Measurements from ENCODE around the gene WDR18.

DNA sequence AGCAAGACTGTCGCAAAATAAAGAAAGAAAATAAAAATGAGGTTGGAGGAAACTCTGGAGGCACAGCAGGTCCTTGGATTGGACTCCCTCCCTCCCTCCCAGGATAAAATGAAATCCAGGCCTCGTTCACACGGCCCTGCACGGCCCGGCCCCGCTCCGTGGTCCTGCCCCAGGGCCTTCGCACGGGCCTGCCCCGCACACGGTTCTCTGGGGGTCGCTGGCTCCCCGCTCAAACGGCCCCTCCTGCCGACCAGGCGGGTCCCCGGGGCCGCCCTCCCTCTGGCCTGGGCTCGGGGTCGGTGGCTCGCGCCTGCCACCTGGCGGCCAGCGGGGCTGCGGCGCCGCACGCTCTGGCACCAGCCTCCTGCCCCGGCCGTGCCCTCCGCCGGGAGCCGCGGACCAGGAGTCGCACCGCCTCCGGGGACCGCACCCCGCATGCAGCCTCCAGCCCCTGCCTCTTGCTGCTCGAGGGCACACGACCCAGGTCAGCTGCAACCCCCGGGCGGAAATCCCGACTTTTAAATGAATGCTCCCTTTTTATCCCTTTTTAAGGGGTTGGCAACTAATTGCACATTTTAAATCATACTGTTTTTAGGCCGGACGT is 1.5 kb upstream of the WDR18 start:
- TF ChIP-seq POLR2AphosphoS5 (IDR thresholded peaks at IDR 0.05; ENCODE audit: low read depth, low read length) (no peak), SIN3A (IDR thresholded peaks at IDR 0.05; ENCODE audit: borderline replicate concordance, insufficient read depth, low read length) (no peak), TAF1 (IDR thresholded peaks at IDR 0.05; ENCODE audit: borderline replicate concordance, insufficient read depth, low read length) (no peak)
- TF ChIP-seq, protein P1, sequence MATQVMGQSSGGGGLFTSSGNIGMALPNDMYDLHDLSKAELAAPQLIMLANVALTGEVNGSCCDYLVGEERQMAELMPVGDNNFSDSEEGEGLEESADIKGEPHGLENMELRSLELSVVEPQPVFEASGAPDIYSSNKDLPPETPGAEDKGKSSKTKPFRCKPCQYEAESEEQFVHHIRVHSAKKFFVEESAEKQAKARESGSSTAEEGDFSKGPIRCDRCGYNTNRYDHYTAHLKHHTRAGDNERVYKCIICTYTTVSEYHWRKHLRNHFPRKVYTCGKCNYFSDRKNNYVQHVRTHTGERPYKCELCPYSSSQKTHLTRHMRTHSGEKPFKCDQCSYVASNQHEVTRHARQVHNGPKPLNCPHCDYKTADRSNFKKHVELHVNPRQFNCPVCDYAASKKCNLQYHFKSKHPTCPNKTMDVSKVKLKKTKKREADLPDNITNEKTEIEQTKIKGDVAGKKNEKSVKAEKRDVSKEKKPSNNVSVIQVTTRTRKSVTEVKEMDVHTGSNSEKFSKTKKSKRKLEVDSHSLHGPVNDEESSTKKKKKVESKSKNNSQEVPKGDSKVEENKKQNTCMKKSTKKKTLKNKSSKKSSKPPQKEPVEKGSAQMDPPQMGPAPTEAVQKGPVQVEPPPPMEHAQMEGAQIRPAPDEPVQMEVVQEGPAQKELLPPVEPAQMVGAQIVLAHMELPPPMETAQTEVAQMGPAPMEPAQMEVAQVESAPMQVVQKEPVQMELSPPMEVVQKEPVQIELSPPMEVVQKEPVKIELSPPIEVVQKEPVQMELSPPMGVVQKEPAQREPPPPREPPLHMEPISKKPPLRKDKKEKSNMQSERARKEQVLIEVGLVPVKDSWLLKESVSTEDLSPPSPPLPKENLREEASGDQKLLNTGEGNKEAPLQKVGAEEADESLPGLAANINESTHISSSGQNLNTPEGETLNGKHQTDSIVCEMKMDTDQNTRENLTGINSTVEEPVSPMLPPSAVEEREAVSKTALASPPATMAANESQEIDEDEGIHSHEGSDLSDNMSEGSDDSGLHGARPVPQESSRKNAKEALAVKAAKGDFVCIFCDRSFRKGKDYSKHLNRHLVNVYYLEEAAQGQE (IDR thresholded peaks at IDR 0.05; ENCODE audit: insufficient read depth in 1 of 2, low read depth in 2 of 2, low read length in 2 of 2): no peak
